ENCODE measurements around the gene GRIN3B.

DNA sequence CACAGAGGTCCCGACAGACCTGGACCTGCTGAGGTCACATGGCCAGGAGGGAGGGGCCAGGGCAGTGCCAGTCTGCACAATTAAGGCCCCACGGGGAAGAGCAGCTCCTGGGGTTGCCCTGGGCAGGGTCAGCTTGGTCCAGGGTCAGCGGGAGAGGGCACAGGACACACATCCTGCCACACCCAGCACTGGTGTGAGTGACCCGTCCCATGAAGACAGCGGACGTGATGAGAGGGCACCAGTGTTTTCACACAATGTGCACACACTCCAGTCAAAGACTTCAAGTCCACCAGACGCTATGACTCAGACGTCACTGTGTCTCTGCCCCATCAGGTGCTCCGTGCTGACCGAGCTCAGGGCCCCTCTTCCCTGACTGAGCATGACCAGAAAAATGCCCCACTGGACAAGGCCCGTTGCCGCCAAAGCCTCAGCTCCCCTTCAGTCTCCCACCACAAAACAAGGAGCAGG, 16.5 kb downstream of the GRIN3B start:
- TF ChIP-seq, protein P1, sequence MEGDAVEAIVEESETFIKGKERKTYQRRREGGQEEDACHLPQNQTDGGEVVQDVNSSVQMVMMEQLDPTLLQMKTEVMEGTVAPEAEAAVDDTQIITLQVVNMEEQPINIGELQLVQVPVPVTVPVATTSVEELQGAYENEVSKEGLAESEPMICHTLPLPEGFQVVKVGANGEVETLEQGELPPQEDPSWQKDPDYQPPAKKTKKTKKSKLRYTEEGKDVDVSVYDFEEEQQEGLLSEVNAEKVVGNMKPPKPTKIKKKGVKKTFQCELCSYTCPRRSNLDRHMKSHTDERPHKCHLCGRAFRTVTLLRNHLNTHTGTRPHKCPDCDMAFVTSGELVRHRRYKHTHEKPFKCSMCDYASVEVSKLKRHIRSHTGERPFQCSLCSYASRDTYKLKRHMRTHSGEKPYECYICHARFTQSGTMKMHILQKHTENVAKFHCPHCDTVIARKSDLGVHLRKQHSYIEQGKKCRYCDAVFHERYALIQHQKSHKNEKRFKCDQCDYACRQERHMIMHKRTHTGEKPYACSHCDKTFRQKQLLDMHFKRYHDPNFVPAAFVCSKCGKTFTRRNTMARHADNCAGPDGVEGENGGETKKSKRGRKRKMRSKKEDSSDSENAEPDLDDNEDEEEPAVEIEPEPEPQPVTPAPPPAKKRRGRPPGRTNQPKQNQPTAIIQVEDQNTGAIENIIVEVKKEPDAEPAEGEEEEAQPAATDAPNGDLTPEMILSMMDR (IDR thresholded peaks at IDR 0.05) = no peak
- no peak for TF ChIP-seq POLR2A (IDR thresholded peaks at IDR 0.05)

All from lower leg skin (tissue), 3 donors.